Stimulated activated CD8-positive, alpha-beta memory T cell treated with anti-CD3 and anti-CD28 coated beads, Interleukin-2, amount 100 ng/mL, for 48 hours (primary cell): Measurements from ENCODE around the gene CHCHD4.

Experiments used
- DNase-seq, 2 donors: peaks; one replicate each; pipeline ENCODE4 v3.0.0-alpha.2; 2020; ENCODE audit warnings: low read depth in 2 of 2

CHCHD4 gene

GRCh38 chr3:14124615-14125192, at the start of gene CHCHD4, which contains the start of gene TMEM43:
Gene CHCHD4 (minus strand): TSS chr3:14124870. CDS start chr3:14124676, 194 bp downstream.
Gene TMEM43 (plus strand): TSS chr3:14125052. CDS start chr3:14125194, 142 bp downstream.
- peak; percentile 91 to 96 for DNase-seq

GRCh38 chr3:14172496-14172895, 47.8 kb upstream of the CHCHD4 start:
- DNase-seq, result no peak

GRCh38 chr3:14170531-14171159, 46.0 kb upstream of the CHCHD4 start:
- DNase-seq, result no peak

GRCh38 chr3:14169871-14170270, 45.2 kb upstream of the CHCHD4 start:
- DNase-seq, result no peak

- no peak for DNase-seq
Observed at GRCh38 chr3:14169435-14169834, 44.8 kb upstream of the CHCHD4 start.

- DNase-seq, result no peak
Observed at GRCh38 chr3:14166877-14167603, 42.4 kb upstream of the CHCHD4 start.

- no peak for DNase-seq
Observed at GRCh38 chr3:14162178-14162577, 37.5 kb upstream of the CHCHD4 start.

GRCh38 chr3:14161282-14161681, 36.6 kb upstream of the CHCHD4 start:
- no peak for DNase-seq

GRCh38 chr3:14159426-14159825, 34.8 kb upstream of the CHCHD4 start:
- no peak for DNase-seq

- DNase-seq, result no peak
Observed at GRCh38 chr3:14158370-14158769, 33.7 kb upstream of the CHCHD4 start.

- no peak for DNase-seq
Observed at GRCh38 chr3:14157951-14158350, 33.3 kb upstream of the CHCHD4 start.

GRCh38 chr3:14156843-14157561, 32.3 kb upstream of the CHCHD4 start:
- no peak for DNase-seq

- DNase-seq, result no peak
Observed at GRCh38 chr3:14156201-14156600, 31.5 kb upstream of the CHCHD4 start.

GRCh38 chr3:14154895-14155440, 30.3 kb upstream of the CHCHD4 start:
- no peak for DNase-seq

GRCh38 chr3:14154276-14154675, 29.6 kb upstream of the CHCHD4 start:
- no peak for DNase-seq

GRCh38 chr3:14153663-14154062, 29.0 kb upstream of the CHCHD4 start:
- DNase-seq, result no peak

GRCh38 chr3:14152963-14153355, 28.3 kb upstream of the CHCHD4 start:
- DNase-seq, result no peak

GRCh38 chr3:14152233-14152962, 27.7 kb upstream of the CHCHD4 start:
- no peak for DNase-seq

GRCh38 chr3:14151471-14152083, 26.9 kb upstream of the CHCHD4 start:
- DNase-seq, result no peak

- DNase-seq, result no peak
Observed at GRCh38 chr3:14150491-14151230, 26.0 kb upstream of the CHCHD4 start.
